A673 (cell line): ENCODE data around the gene FGF12.

Experiments
- EZH2 ChIP-seq: fragments of 200-600 bp; sonication (generic); IDR thresholded peaks from 2 replicates; pipeline ENCODE4 v1.6.1; 2017; ENCODE audit warnings: borderline replicate concordance, low read depth, mild to moderate bottlenecking, mixed read lengths, antibody characterized with exemption, low read length; ENCODE audit not compliant: poor library complexity, severe bottlenecking
- TF ChIP-seq, protein P1 (sequence below): fragments of 300-800, 200-600 bp; sonication (generic); conservative IDR thresholded peaks from 2 replicates; pipeline ENCODE4 v1.5.1; 2017; ENCODE audit warnings: low read depth, mild to moderate bottlenecking, antibody characterized with exemption, low read length, moderate library complexity, mixed read lengths

DNA sequence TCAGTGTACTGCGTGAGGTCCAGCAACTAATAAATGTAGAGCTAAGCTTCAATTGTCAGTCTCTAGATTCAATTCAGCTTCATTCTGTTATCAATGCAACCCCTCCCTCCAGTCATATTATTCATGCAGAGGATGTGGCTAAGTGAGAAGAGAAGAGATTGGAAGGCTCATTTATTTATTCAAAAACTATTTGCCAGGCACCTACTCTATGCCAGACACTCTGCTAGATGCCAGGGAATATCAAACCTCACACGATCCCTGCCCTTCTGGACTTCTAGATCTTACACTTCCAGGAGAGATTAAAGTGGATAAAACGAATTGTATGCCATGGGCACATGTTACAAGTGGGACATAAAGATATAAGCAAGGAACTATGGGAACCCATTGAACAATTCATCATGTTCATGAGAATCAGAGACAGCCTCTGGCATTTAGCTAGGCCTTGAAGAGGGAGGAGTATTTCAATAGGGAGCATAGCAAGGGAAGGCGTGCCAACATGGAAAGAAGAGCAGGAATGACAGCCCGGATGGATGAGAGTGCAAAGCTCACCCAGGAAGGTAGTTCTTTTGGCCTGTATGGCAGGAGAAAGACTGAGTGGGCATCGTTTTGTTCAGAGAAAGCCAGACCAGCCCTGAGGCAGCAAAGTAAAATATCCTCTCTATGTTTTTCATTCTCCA lies 75.4 kb downstream of the FGF12 start:
- TF ChIP-seq, protein P1, sequence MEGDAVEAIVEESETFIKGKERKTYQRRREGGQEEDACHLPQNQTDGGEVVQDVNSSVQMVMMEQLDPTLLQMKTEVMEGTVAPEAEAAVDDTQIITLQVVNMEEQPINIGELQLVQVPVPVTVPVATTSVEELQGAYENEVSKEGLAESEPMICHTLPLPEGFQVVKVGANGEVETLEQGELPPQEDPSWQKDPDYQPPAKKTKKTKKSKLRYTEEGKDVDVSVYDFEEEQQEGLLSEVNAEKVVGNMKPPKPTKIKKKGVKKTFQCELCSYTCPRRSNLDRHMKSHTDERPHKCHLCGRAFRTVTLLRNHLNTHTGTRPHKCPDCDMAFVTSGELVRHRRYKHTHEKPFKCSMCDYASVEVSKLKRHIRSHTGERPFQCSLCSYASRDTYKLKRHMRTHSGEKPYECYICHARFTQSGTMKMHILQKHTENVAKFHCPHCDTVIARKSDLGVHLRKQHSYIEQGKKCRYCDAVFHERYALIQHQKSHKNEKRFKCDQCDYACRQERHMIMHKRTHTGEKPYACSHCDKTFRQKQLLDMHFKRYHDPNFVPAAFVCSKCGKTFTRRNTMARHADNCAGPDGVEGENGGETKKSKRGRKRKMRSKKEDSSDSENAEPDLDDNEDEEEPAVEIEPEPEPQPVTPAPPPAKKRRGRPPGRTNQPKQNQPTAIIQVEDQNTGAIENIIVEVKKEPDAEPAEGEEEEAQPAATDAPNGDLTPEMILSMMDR = no peak
- TF ChIP-seq EZH2 = no peak
